Measurements from ENCODE around the gene HES6.

- TF ChIP-seq DPF2 (IDR thresholded peaks at IDR 0.05) (no peak), JUND (IDR thresholded peaks at IDR 0.05; ENCODE audit: low read depth, low read length) (no peak), YY1 (IDR thresholded peaks at IDR 0.05; ENCODE audit: low read depth, low read length) (no peak)
- TF ChIP-seq, protein P1, sequence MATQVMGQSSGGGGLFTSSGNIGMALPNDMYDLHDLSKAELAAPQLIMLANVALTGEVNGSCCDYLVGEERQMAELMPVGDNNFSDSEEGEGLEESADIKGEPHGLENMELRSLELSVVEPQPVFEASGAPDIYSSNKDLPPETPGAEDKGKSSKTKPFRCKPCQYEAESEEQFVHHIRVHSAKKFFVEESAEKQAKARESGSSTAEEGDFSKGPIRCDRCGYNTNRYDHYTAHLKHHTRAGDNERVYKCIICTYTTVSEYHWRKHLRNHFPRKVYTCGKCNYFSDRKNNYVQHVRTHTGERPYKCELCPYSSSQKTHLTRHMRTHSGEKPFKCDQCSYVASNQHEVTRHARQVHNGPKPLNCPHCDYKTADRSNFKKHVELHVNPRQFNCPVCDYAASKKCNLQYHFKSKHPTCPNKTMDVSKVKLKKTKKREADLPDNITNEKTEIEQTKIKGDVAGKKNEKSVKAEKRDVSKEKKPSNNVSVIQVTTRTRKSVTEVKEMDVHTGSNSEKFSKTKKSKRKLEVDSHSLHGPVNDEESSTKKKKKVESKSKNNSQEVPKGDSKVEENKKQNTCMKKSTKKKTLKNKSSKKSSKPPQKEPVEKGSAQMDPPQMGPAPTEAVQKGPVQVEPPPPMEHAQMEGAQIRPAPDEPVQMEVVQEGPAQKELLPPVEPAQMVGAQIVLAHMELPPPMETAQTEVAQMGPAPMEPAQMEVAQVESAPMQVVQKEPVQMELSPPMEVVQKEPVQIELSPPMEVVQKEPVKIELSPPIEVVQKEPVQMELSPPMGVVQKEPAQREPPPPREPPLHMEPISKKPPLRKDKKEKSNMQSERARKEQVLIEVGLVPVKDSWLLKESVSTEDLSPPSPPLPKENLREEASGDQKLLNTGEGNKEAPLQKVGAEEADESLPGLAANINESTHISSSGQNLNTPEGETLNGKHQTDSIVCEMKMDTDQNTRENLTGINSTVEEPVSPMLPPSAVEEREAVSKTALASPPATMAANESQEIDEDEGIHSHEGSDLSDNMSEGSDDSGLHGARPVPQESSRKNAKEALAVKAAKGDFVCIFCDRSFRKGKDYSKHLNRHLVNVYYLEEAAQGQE (IDR thresholded peaks at IDR 0.05; ENCODE audit: low read depth, low read length): no peak
- TF ChIP-seq, protein P2, sequence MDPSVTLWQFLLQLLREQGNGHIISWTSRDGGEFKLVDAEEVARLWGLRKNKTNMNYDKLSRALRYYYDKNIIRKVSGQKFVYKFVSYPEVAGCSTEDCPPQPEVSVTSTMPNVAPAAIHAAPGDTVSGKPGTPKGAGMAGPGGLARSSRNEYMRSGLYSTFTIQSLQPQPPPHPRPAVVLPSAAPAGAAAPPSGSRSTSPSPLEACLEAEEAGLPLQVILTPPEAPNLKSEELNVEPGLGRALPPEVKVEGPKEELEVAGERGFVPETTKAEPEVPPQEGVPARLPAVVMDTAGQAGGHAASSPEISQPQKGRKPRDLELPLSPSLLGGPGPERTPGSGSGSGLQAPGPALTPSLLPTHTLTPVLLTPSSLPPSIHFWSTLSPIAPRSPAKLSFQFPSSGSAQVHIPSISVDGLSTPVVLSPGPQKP (IDR thresholded peaks at IDR 0.05; ENCODE audit: low read depth, low read length): no peak
These were observed 18.2 kb upstream of the HES6 start for GRCh38 chr2:238257786-238258700.

Measured in GM12878 (cell line).